PC-9 (cell line): ENCODE measurements around the gene RHAG. TPM values are rescaled to one million over a fixed set of nuclear protein-coding genes. Genes with fewer than 3 reads are reported as not detected.

ENCODE experiments used
- BruUV-seq: library from RNA; stranded (reverse); fragments of 400-500 nt; replicated peaks from 2 replicates; lab custom pipeline; 2021; lab: Mats Ljungman, UMichigan
- CTCF ChIA-PET: fragments of 300-600 bp; sonication (Branson Sonifier 250); formaldehyde crosslinking; loops from one replicate; lab custom pipeline; 2022; ENCODE audit warnings: antibody characterized with exemption; lab: Charles Lee
- POLR2A ChIA-PET: fragments of 300-600 bp; sonication (Branson Sonifier 250); formaldehyde crosslinking; loops from one replicate; lab custom pipeline; 2022; ENCODE audit warnings: antibody characterized with exemption; ENCODE audit not compliant: unreplicated experiment; lab: Charles Lee
- DNase-seq, 2 experiments: peaks; one replicate each; pipeline versions ENCODE4 v3.0.0 to v3.0.0-alpha.2; 2015 to 2022; ENCODE audit warnings: mixed read lengths in 1 of 2
- H2AFZ ChIP-seq: fragments of 200-600 bp; sonication (generic); 2 replicates; pipeline ENCODE4 v1.8.1; 2017; ENCODE audit warnings: antibody characterized with exemption
- H3F3A ChIP-seq: fragments of 200-600 bp; sonication (generic); 2 replicates; pipeline ENCODE4 v1.8.1; 2017; ENCODE audit warnings: antibody characterized with exemption, mild to moderate bottlenecking, low read depth; ENCODE audit not compliant: insufficient read depth
- H3K27ac ChIP-seq: fragments of 200-600 bp; sonication (generic); 2 replicates; pipeline ENCODE4 v1.6.1; 2016; ENCODE audit warnings: mixed run types
- H3K27me3 ChIP-seq: fragments of 200-600 bp; sonication (generic); 2 replicates; pipeline ENCODE4 v1.6.1; 2016; ENCODE audit warnings: low read depth, mixed run types; ENCODE audit not compliant: insufficient read depth
- H3K36me3 ChIP-seq: fragments of 200-600 bp; sonication (generic); 2 replicates; pipeline ENCODE4 v1.6.1; 2016; ENCODE audit warnings: low read depth, mixed run types
- H3K4me1 ChIP-seq: fragments of 200-600 bp; sonication (generic); replicated peaks from 2 replicates; pipeline ENCODE4 v1.6.1; 2016; ENCODE audit warnings: mixed run types; ENCODE audit not compliant: insufficient read depth
- H3K4me2 ChIP-seq: fragments of 200-600 bp; sonication (generic); 2 replicates; pipeline ENCODE4 v1.6.1; 2017; ENCODE audit warnings: mixed run types
- H3K4me3 ChIP-seq: fragments of 200-600 bp; sonication (generic); 2 replicates; pipeline ENCODE4 v1.6.1; 2016; ENCODE audit warnings: mixed run types
- H3K79me2 ChIP-seq: fragments of 200-600 bp; sonication (generic); 2 replicates; pipeline ENCODE4 v1.6.1; 2017; ENCODE audit warnings: low read depth, mixed run types
- H3K9me2 ChIP-seq: fragments of 200-600 bp; sonication (generic); 2 replicates; pipeline ENCODE4 v1.8.1; 2017; ENCODE audit warnings: mild to moderate bottlenecking; ENCODE audit not compliant: insufficient read depth
- H3K9me3 ChIP-seq: fragments of 200-600 bp; sonication (generic); 2 replicates; pipeline ENCODE4 v1.8.1; 2016; ENCODE audit warnings: low read depth; ENCODE audit not compliant: insufficient read depth
- H4K20me1 ChIP-seq: fragments of 200-600 bp; sonication (generic); 2 replicates; pipeline ENCODE4 v1.8.1; 2017; ENCODE audit not compliant: insufficient read depth
- EZH2 ChIP-seq: fragments of 200-600 bp; sonication (generic); IDR thresholded peaks from 2 replicates; pipeline ENCODE4 v1.8.0; 2017; ENCODE audit warnings: antibody characterized with exemption, low read depth
- intact Hi-C: fragments of 100-400 bp; cut with micrococcal nuclease; formaldehyde crosslinking; loops from one replicate; pipeline ENCODE4 v1.10.0; 2022; ENCODE audit not compliant: unreplicated experiment
- total RNA-seq: library from RNA; stranded (reverse); gene quantifications from 2 replicates; pipeline ENCODE4 v1.2.3, GENCODE V29; 2021
- TF ChIP-seq, protein P1 (sequence below): fragments of 200-600 bp; sonication (generic); conservative IDR thresholded peaks from 2 replicates; pipeline ENCODE4 v1.6.1; 2017; ENCODE audit warnings: mixed run types, antibody characterized with exemption, mild to moderate bottlenecking, moderate library complexity

Gene RHAG
- total RNA-seq, 1 experiment from 2014 or later: not detected

DNA sequence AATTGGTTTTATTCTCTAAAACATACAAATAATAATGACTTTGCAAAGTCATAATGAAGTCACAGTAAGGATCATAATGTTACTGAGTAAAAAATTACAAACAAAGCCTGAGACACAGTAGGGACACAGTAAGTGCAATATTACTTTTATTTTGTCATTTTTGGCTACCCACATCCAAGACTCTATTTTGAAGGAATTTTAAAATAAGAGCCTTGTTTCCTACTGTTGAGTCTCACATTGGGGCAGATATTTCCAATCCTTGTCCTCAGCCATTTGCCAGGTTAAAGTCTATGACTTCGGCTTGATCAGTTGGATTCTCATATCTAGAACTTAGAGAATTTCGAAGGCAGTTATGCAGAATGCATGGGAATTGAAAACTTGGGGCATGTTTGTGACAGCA, 10.8 kb upstream of the RHAG start:
- H3F3A ChIP-seq: no peaks in the 10 kb centered on the region
- H3K36me3 ChIP-seq: no peaks in the 10 kb centered on the region
- no peaks in the 10 kb centered on the region for H3K79me2 ChIP-seq
- no peaks in the 10 kb centered on the region for H3K27me3 ChIP-seq
- no peak overlapping the region; the same call in 1 of the 2 replicates for H2AFZ ChIP-seq
- BruUV-seq: no TSS peak
- H3K4me1 ChIP-seq: no peaks in the 10 kb centered on the region
- TF ChIP-seq, protein P1, sequence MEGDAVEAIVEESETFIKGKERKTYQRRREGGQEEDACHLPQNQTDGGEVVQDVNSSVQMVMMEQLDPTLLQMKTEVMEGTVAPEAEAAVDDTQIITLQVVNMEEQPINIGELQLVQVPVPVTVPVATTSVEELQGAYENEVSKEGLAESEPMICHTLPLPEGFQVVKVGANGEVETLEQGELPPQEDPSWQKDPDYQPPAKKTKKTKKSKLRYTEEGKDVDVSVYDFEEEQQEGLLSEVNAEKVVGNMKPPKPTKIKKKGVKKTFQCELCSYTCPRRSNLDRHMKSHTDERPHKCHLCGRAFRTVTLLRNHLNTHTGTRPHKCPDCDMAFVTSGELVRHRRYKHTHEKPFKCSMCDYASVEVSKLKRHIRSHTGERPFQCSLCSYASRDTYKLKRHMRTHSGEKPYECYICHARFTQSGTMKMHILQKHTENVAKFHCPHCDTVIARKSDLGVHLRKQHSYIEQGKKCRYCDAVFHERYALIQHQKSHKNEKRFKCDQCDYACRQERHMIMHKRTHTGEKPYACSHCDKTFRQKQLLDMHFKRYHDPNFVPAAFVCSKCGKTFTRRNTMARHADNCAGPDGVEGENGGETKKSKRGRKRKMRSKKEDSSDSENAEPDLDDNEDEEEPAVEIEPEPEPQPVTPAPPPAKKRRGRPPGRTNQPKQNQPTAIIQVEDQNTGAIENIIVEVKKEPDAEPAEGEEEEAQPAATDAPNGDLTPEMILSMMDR: no peak
- TF ChIP-seq EZH2: no peak
- ChIA-PET CTCF (no interaction called here), POLR2A (no interaction called here)
- H3K9me2 ChIP-seq: no peaks in the 10 kb centered on the region
- no peaks in the 10 kb centered on the region for H4K20me1 ChIP-seq
- H3K4me2 ChIP-seq: no peak overlapping the region
- no peak overlapping the region for H3K27ac ChIP-seq
- no peak overlapping the region for H3K4me3 ChIP-seq
- no peak for DNase-seq
- no peaks in the 10 kb centered on the region for H3K9me3 ChIP-seq
- intact Hi-C loops: no loop called here

DNA sequence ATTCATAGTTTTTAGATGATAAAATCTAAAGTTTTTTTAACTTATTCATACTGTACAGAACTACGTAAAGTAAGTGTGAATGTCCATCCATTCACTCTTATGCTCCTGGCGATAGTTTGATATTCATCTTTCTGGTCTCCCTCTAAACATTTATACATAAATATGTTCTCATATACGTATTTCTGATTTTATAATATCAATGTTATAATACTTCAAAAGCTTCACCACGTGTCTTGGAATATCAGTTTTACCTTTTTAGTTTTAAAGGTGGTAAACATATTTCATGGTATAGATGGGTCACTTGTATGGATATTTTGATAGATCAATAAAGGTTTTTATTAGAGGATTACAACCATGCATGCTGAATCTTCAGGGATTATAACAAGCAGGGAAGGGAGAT, 10.3 kb upstream of the RHAG start:
- CTCF ChIA-PET: no interaction called here
- H3K9me2 ChIP-seq: no peaks in the 10 kb centered on the region
- H3K27me3 ChIP-seq: no peaks in the 10 kb centered on the region
- no peaks in the 10 kb centered on the region for H3K9me3 ChIP-seq
- DNase-seq: no peak
- H3K4me1 ChIP-seq: no peaks in the 10 kb centered on the region
- H3K36me3 ChIP-seq: no peaks in the 10 kb centered on the region
- intact Hi-C loops: no loop called here
- H3K27ac ChIP-seq: no peak overlapping the region
- no peak overlapping the region for H3K4me2 ChIP-seq
- no peak overlapping the region for H3K4me3 ChIP-seq
- POLR2A ChIA-PET: no interaction called here
- H3K79me2 ChIP-seq: no peaks in the 10 kb centered on the region
- H4K20me1 ChIP-seq: no peaks in the 10 kb centered on the region
- no TSS peak for BruUV-seq
- H3F3A ChIP-seq: no peaks in the 10 kb centered on the region
- H2AFZ ChIP-seq: no peak overlapping the region
- TF ChIP-seq, protein P1: no peak
- TF ChIP-seq EZH2: no peak

DNA sequence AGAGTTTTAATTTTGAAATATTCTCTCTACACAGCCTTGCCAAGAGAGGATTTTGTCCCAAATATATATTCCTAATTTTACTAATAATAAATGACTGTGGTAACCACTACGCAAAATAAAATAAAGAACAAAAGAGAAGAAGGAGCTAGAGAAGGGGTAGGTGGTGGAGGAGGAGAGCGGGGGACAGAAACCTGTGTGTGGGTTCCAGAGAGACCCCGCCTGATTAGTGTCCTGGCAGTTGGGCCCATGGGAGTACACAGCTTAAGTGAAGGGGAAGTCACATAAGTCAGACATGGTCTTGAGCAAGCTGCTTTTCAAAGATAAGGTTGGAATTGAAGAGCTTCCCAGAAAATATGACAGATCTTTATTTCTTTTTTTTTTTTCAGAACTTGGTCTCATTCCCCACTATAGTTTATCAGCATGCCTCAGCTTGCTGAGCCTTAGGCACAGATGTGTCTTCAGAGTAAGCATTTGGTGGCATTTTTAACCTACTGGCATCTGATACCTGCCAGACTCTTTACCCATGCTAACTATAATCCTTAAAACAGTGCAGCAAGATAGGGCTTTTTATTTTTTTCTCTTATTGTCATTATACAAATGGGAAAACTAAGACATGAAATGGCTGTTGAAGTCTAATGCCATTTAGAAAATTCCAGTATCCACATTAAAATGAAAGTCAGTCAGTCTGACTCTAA, 9.6 kb upstream of the RHAG start:
- DNase-seq: no peak
- no peak overlapping the region for H3K27ac ChIP-seq
- no peaks in the 10 kb centered on the region for H3K9me3 ChIP-seq
- ChIA-PET CTCF (no interaction called here), POLR2A (no interaction called here)
- no peak overlapping the region for H3K4me3 ChIP-seq
- H3K79me2 ChIP-seq: no peaks in the 10 kb centered on the region
- H3K4me1 ChIP-seq: no peaks in the 10 kb centered on the region
- no peaks in the 10 kb centered on the region for H3K27me3 ChIP-seq
- no peaks in the 10 kb centered on the region for H3K36me3 ChIP-seq
- H2AFZ ChIP-seq: no peak overlapping the region
- no peak overlapping the region for H3K4me2 ChIP-seq
- H4K20me1 ChIP-seq: no peaks in the 10 kb centered on the region
- no peak for TF ChIP-seq EZH2
- TF ChIP-seq, protein P1: no peak
- intact Hi-C loops: no loop called here
- no TSS peak for BruUV-seq
- no peaks in the 10 kb centered on the region for H3K9me2 ChIP-seq
- no peaks in the 10 kb centered on the region for H3F3A ChIP-seq
